ENCODE measurements around the gene TBC1D16.

TBC1D16 gene

GRCh38 chr17:79949656-79950209 lies 85.9 kb downstream of the TBC1D16 start:
- no peak for DNase-seq

GRCh38 chr17:79948945-79949655 lies 86.6 kb downstream of the TBC1D16 start:
- no peak for DNase-seq

GRCh38 chr17:79948406-79948944 lies 87.2 kb downstream of the TBC1D16 start:
- DNase-seq: no peak

- no peak for DNase-seq
Measured at GRCh38 chr17:79947351-79948031, 88.2 kb downstream of the TBC1D16 start.

GRCh38 chr17:79946352-79947231 lies 89.1 kb downstream of the TBC1D16 start:
- no peak for DNase-seq

GRCh38 chr17:79945591-79946255 lies 89.9 kb downstream of the TBC1D16 start:
- no peak for DNase-seq

- DNase-seq: no peak
Measured at GRCh38 chr17:79944821-79945391, 90.8 kb downstream of the TBC1D16 start.

GRCh38 chr17:79944251-79944812 lies 91.3 kb downstream of the TBC1D16 start:
- no peak for DNase-seq

- no peak for DNase-seq
Measured at GRCh38 chr17:79943347-79944241, 92.1 kb downstream of the TBC1D16 start.

GRCh38 chr17:79942591-79943346 lies 92.9 kb downstream of the TBC1D16 start:
- DNase-seq: peak in 1 of 2 donors; percentile 20

- DNase-seq: no peak
Measured at GRCh38 chr17:79942011-79942405, 93.7 kb downstream of the TBC1D16 start.

- DNase-seq: no peak
Measured at GRCh38 chr17:79941088-79942010, 94.3 kb downstream of the TBC1D16 start.

GRCh38 chr17:79940459-79941087 lies 95.1 kb downstream of the TBC1D16 start:
- no peak for DNase-seq

GRCh38 chr17:79939755-79940458 lies 95.8 kb downstream of the TBC1D16 start:
- no peak for DNase-seq

- DNase-seq: no peak
Measured at GRCh38 chr17:79939094-79939435, 96.6 kb downstream of the TBC1D16 start.

GRCh38 chr17:79938336-79939093 lies 97.2 kb downstream of the TBC1D16 start:
- no peak for DNase-seq

Data from stimulated activated CD4-positive, alpha-beta T cell treated with anti-CD3 and anti-CD28 coated beads, Interleukin-2, amount 100 ng/mL, for 24 hours (primary cell).